HEK293 (cell line): ENCODE results near the gene LRRC74B.
A peak's percentile ranks its signal among the peaks of the same experiment; 100 is the strongest.

ENCODE experiments used
- ATF2 ChIP-seq: fragments of 450-650 bp; formaldehyde crosslinking; IDR thresholded peaks from 2 replicates; pipeline ENCODE4 v1.5.1; 2016; ENCODE audit warnings: missing biosample characterization, missing genetic modification characterization, low read depth
- BCL11B ChIP-seq: fragments of 450-650 bp; formaldehyde crosslinking; IDR thresholded peaks from 2 replicates; pipeline ENCODE4 v1.5.1; 2016; ENCODE audit warnings: low read depth, missing biosample characterization, missing genetic modification characterization
- EGR2 ChIP-seq: fragments of 450-650 bp; formaldehyde crosslinking; IDR thresholded peaks from 2 replicates; pipeline ENCODE4 v1.5.1; 2016; ENCODE audit warnings: low read depth, missing biosample characterization, missing genetic modification characterization
- MEIS1 ChIP-seq: sonication (generic); formaldehyde crosslinking; IDR thresholded peaks from 2 replicates; pipeline ENCODE4 v1.8.1; 2022; ENCODE audit warnings: missing genetic modification reagents, mild to moderate bottlenecking, borderline replicate concordance
- PATZ1 ChIP-seq: fragments of 450-650 bp; formaldehyde crosslinking; IDR thresholded peaks from 2 replicates; pipeline ENCODE4 v1.5.1; 2016; ENCODE audit warnings: missing biosample characterization, missing genetic modification characterization
- PRDM1 ChIP-seq: fragments of 450-650 bp; formaldehyde crosslinking; IDR thresholded peaks from 2 replicates; pipeline ENCODE4; 2016; ENCODE audit warnings: missing biosample characterization, missing genetic modification characterization
- REST ChIP-seq: fragments of 450-650 bp; formaldehyde crosslinking; IDR thresholded peaks from 2 replicates; pipeline ENCODE4 v1.5.1; 2016; ENCODE audit warnings: missing biosample characterization, missing genetic modification characterization
- SCRT1 ChIP-seq: fragments of 450-650 bp; formaldehyde crosslinking; IDR thresholded peaks from 2 replicates; pipeline ENCODE4 v1.5.1; 2016; ENCODE audit warnings: missing biosample characterization, missing genetic modification characterization, borderline replicate concordance
- TRIM28 ChIP-seq: IDR thresholded peaks from 2 replicates; pipeline ENCODE4 v1.6.1; 2011; ENCODE audit warnings: low read length, control low read depth, borderline replicate concordance
- YY2 ChIP-seq: fragments of 450-650 bp; formaldehyde crosslinking; IDR thresholded peaks from 2 replicates; pipeline ENCODE4 v1.5.1; 2016; ENCODE audit warnings: missing biosample characterization, missing genetic modification characterization
- ZBTB11 ChIP-seq: fragments of 450-650 bp; formaldehyde crosslinking; conservative IDR thresholded peaks from 2 replicates; pipeline ENCODE4 v1.5.1; 2016; ENCODE audit warnings: low read depth, missing biosample characterization, missing genetic modification characterization
- ZFP3 ChIP-seq: fragments of 450-650 bp; formaldehyde crosslinking; IDR thresholded peaks from 2 replicates; pipeline ENCODE4 v1.5.1; 2016; ENCODE audit warnings: low read depth, missing biosample characterization, missing genetic modification characterization
- ZIC2 ChIP-seq: fragments of 450-650 bp; formaldehyde crosslinking; IDR thresholded peaks from 2 replicates; pipeline ENCODE4 v1.5.1; 2016; ENCODE audit warnings: missing biosample characterization, missing genetic modification characterization
- ZNF157 ChIP-seq: fragments of 450-650 bp; formaldehyde crosslinking; IDR thresholded peaks from 2 replicates; pipeline ENCODE4 v1.5.1; 2016; ENCODE audit warnings: missing biosample characterization, missing genetic modification characterization
- ZNF175 ChIP-seq: fragments of 450-650 bp; formaldehyde crosslinking; IDR thresholded peaks from 2 replicates; pipeline ENCODE4 v1.5.1; 2016; ENCODE audit warnings: missing biosample characterization, missing genetic modification characterization
- ZNF202 ChIP-seq: fragments of 450-650 bp; formaldehyde crosslinking; IDR thresholded peaks from 2 replicates; pipeline ENCODE4 v1.5.1; 2016; ENCODE audit warnings: missing biosample characterization, missing genetic modification characterization, borderline replicate concordance
- ZNF26 ChIP-seq: fragments of 450-650 bp; formaldehyde crosslinking; IDR thresholded peaks from 2 replicates; pipeline ENCODE4 v1.5.1; 2016; ENCODE audit warnings: missing biosample characterization, missing genetic modification characterization
- ZNF292 ChIP-seq: fragments of 450-650 bp; formaldehyde crosslinking; IDR thresholded peaks from 2 replicates; pipeline ENCODE4 v1.5.1; 2016; ENCODE audit warnings: low read depth, missing biosample characterization, missing genetic modification characterization, borderline replicate concordance
- ZNF302 ChIP-seq: fragments of 450-650 bp; formaldehyde crosslinking; IDR thresholded peaks from 2 replicates; pipeline ENCODE4 v1.5.1; 2016; ENCODE audit warnings: missing biosample characterization, missing genetic modification characterization, low read depth
- ZNF521 ChIP-seq: fragments of 450-650 bp; formaldehyde crosslinking; IDR thresholded peaks from 2 replicates; pipeline ENCODE4 v1.5.1; 2017; ENCODE audit warnings: missing biosample characterization, mild to moderate bottlenecking, missing genetic modification characterization
- ZNF544 ChIP-seq: fragments of 450-650 bp; formaldehyde crosslinking; IDR thresholded peaks from 2 replicates; pipeline ENCODE4 v1.5.0; 2017; ENCODE audit warnings: missing biosample characterization, missing genetic modification characterization
- ZNF555 ChIP-seq: fragments of 450-650 bp; formaldehyde crosslinking; conservative IDR thresholded peaks from 2 replicates; pipeline ENCODE4 v1.5.1; 2017; ENCODE audit warnings: missing biosample characterization, mild to moderate bottlenecking, missing genetic modification characterization, inconsistent platforms
- ZNF660 ChIP-seq: fragments of 450-650 bp; IDR thresholded peaks from 2 replicates; pipeline ENCODE4 v1.5.1; 2018; ENCODE audit warnings: missing biosample characterization, mild to moderate bottlenecking, missing genetic modification characterization
- ZNF76 ChIP-seq: fragments of 450-650 bp; formaldehyde crosslinking; IDR thresholded peaks from 2 replicates; pipeline ENCODE4; 2016; ENCODE audit warnings: low read depth, missing biosample characterization, missing genetic modification characterization, borderline replicate concordance
- ZNF777 ChIP-seq: fragments of 450-650 bp; formaldehyde crosslinking; IDR thresholded peaks from 2 replicates; pipeline ENCODE4 v1.5.1; 2017; ENCODE audit warnings: missing biosample characterization, missing genetic modification characterization, borderline replicate concordance
- ZSCAN5A ChIP-seq: fragments of 450-650 bp; formaldehyde crosslinking; IDR thresholded peaks from 2 replicates; pipeline ENCODE4 v1.5.1; 2016; ENCODE audit warnings: missing biosample characterization, missing genetic modification characterization

The LRRC74B gene

GRCh38 chr22:21001601-21002325 is 44.0 kb upstream of the LRRC74B start, which contains the start of gene THAP7 (continued):
- no peak for TF ChIP-seq ZNF292 (tag by site-specific recombination)
- no peak for TF ChIP-seq TRIM28
- TF ChIP-seq PATZ1 (tag by site-specific recombination), result peak; percentile 97
- peak; percentile 87 for TF ChIP-seq YY2 (tag by site-specific recombination)
- peak; percentile 59; the same call in 1 of the 2 replicates for TF ChIP-seq ZNF660 (tag by site-specific recombination)
- TF ChIP-seq ZNF26 (tag by site-specific recombination), result no peak
- TF ChIP-seq EGR2 (tag by site-specific recombination), result peak; percentile 54; the same call in 1 of the 2 replicates
- peak; percentile 93 for TF ChIP-seq ZNF76 (tag by site-specific recombination)
- TF ChIP-seq ZSCAN5A (tag by site-specific recombination), result peak; percentile 13; the same call in 1 of the 2 replicates
- no peak for TF ChIP-seq ZNF157 (tag by site-specific recombination)
- TF ChIP-seq ZNF521 (tag by site-specific recombination), result no peak
- no peak for TF ChIP-seq PRDM1 (tag by site-specific recombination)
- TF ChIP-seq ZFP3 (tag by site-specific recombination), result no peak
- TF ChIP-seq ZNF544 (tag by site-specific recombination), result no peak
- no peak for TF ChIP-seq MEIS1
- no peak for TF ChIP-seq ZNF202 (tag by site-specific recombination)
- TF ChIP-seq ZNF555 (tag by site-specific recombination), result no peak
- no peak for TF ChIP-seq ZNF175
- TF ChIP-seq BCL11B, result no peak
- TF ChIP-seq ATF2, result no peak
- TF ChIP-seq REST (tag by site-specific recombination), result no peak
- peak; percentile 99 for TF ChIP-seq SCRT1 (tag by site-specific recombination)
- peak; percentile 79 for TF ChIP-seq ZBTB11 (tag by site-specific recombination)
- TF ChIP-seq ZNF302 (tag by site-specific recombination), result no peak
- no peak for TF ChIP-seq ZIC2 (tag by site-specific recombination)
- TF ChIP-seq ZNF777 (tag by site-specific recombination), result no peak
